GM18951 (cell line): ENCODE results near the gene C2orf68.
"Not testable (repeated sequence)": the region's sequence is repeated elsewhere in the genome, so short reads cannot be mapped to it uniquely, and the experiment has no call there.

Source experiments
- POLR2A ChIP-seq: IDR thresholded peaks from 4 replicates; pipeline ENCODE4 v1.6.1; 2011; ENCODE audit warnings: mild to moderate bottlenecking; ENCODE audit not compliant: insufficient read length, insufficient read depth; ENCODE audit errors: extremely low read depth
- in situ Hi-C: fragments of 300-500 bp; cut with MboI; formaldehyde crosslinking; loops from one replicate; pipeline ENCODE4 v1.12.0; 2022; ENCODE audit warnings: low sequenced_read_pairs, mixed read lengths, inconsistent platforms; ENCODE audit not compliant: unreplicated experiment

Gene C2orf68

DNA sequence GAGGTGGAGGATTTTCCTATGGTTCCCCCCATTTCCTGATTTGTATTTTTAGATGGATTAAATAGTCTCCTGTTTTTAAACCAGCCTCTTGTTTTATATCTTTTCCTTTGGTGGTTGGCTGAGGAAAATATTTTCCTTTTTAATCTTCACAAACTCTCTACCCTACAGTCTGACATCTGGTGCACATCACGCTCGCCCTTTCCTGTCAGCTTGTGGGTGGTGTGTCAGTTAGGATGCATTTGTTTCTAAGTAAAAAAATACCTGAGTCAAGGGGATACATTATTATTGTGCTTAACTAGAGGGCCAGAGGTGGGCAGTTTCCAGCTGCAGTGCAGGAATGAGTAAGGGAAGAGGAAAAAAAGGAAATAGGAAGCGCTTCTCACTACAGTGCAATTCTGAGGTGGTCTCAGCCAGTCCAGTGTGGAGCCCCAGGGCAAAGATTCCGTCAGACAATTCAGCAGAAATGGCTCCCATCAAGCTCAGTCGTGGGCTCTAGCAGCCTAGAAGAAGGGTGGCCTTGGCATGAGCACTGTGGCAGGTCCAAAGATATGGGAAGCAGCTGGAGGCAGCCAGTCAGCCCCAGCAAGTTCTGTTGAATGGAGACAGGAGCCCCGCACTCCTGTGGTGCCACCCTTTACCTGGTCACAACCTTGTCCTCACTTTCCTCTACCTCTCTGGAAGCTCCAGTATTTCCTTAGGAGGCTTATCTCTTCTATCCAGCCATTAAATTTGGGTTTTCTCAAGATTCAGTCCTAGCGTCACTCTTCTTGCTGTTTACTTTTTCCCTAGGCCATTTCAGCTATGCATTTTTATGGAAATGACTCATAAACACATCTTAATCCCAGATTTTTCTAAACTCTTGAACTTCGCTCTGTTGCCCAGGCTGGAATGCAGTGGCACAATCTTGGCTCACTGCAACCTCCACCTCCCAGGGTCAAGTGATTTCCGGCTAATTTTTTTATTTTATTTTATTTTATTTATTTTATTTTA, 37.6 kb upstream of the C2orf68 start:
- in situ Hi-C loops, result no loop called here
- no peak for TF ChIP-seq POLR2A

DNA sequence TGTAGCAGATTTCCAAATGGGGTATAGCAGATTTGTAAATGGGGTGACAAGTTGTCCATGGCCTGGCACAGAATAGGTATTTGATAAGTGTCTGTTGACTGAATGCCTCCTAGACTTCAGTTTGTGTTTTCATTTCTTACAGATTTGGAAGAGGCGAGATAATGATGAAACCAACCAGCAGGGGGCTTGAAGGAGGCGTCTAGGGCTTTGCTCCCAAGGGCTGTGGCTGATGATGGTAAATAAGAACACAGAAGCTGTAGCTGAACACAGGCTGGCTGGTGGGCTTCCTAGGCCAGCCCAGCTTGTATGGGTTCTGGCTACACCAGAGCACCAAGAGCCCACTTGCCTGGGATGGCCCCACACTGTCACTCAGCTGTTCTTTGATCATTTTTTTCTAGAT, 36.8 kb upstream of the C2orf68 start:
- in situ Hi-C loops, result no loop called here
- TF ChIP-seq POLR2A, result no peak

DNA sequence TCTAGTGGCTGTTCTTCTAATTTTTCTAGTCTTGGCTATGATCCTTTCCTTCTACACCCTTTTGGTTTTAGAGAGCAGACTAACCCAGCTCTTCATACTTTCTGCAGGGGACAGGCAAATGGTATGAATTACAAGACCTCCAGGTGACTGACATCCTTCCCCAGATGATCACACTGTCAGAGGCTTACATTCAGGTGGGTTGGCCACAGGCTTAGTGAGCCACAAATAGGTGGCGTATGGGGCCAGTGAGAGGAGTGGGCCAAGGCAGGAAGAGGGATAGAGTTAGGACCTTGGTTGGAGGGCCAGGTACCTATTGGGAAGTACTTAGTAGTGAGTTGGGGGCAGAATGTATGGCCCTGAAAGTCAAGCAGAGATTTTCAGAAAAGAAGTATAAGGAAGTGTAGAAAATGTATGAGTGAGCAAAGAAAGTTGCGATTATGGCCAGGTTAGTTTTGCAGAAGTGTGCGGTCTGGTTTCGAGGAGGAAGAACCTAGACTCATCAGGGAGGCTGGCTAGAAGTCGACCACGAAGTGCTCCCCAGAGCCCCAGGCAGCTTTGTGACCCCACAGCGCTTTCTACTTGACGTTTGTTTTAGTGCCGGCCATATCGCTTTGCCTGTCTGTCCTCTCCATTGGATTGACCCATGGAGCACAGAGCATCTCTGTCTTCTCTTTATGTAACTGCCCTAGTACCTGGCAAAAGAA, 36.1 kb upstream of the C2orf68 start:
- no peak for TF ChIP-seq POLR2A
- in situ Hi-C loops, result no loop called here

DNA sequence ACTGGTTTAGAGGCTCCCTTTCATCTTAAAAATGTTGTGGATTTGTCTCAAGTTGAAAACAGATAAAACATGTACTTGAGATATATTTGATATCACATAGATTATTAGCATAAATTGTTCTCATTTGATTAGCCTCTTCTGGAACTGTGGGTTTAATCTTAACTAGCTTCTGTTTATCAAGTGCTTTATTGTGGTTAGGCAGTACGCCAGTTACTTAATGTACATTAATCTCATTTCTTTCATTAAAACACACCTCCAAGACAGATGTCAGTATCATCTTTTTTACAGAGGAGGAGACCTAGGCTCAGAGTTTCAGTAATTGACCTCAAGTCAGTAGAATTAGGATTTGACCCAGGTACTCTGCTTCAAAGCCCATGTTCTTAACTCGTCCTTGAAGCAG, 34.3 kb upstream of the C2orf68 start:
- in situ Hi-C loops, result no loop called here

DNA sequence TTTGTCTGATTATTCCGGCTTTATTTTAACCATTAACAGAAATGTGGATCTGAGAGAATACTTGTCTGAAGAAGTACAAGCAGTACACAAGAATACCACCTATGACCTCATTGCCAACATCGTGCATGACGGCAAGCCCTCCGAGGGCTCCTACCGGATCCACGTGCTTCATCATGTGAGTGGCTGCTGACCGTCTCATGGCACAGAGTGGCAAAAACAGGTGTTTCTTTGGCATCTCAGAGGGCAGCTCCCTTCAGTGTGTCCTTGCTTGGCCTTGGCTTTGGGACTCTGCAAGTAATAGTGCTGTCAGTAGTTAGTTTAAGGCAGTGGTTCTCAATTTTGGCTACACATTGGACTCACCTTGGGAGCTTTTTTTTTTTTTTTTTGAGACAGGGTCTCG, 33.0 kb upstream of the C2orf68 start:
- in situ Hi-C loops, result no loop called here
- no peak for TF ChIP-seq POLR2A

More for the DNA sequence above, 34.3 kb upstream of the C2orf68 start:
- TF ChIP-seq POLR2A, result no peak

DNA sequence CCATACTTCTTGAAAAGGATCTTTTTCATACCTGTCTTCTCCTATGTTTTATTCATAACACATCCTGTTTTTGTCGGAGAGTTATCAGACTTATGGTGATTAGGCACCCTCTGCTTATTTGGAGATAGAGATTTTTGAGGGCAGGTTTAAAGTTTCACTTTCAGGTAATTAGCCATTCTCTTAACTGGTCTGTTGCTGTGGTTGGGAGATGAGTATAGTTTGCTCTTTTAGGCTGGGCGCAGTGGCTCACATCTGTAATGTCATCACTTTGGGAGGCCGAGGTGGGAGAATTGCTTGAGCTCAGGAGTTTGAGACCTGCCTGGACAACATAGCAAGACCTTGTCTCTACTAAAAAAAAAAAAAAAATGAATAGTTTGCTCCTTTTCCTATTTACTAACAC, 30.9 kb upstream of the C2orf68 start:
- in situ Hi-C loops, result no loop called here
- no peak for TF ChIP-seq POLR2A

DNA sequence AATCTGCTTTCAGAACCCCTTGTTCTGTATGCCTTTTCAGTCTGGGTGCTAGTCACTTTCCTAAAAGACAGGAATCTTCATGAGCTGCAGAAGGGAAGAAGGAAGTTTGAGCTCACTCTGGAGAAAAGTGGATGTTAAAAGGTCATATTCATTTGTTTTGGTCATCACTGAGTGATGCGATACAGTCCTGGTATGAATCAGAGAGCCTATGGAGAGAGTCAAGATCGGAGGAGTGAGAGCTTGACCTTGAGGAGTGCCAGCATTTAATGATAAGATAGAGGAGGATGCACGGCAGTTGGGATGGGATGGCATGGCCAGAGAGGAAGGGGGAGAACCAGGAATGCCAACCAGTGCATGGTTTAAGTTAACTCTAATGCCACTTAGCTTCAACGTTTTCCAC, 23.8 kb upstream of the C2orf68 start:
- no peak for TF ChIP-seq POLR2A
- in situ Hi-C loops, result no loop called here

DNA sequence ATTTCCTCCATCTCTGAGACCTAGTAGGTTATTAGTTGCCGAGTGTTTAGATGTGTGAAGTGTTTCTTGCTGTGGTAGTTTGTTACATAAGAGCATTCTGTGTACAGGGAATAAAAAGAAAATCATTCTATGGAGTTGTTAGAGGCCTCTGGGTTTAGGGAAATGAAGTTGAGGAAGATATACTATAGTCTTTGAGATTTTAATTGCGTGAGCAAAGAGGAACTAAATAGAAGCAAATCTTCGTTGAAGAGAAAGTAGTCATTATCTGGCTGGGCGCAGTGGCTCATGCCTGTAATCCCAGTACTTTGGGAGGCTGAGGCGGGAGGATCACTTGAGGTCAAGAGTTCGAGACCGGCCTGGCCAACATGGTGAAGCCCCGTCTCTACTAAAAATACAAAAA, 23.1 kb upstream of the C2orf68 start:
- in situ Hi-C loops, result no loop called here

DNA sequence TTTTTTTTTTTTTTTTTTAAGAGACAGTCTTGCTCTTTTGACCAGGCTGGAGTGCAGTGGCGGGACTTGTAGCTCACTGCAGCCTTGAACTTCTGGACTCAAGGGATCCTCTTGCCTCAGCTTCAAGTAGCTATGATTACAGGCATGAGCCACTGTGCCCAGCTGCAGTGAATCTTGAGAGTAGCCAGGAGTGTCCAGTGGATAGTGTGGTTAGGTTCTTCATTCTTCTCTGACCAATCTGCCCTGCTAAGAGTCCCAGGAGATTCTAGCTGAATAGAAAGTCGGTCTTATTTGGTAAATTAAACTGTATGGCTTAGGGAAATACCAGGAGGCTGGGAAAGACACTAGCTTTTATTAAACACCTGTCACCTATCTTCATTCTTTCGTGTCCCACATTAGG, 19.4 kb upstream of the C2orf68 start:
- in situ Hi-C loops, result no loop called here
- no peak for TF ChIP-seq POLR2A

More for the DNA sequence above, 23.1 kb upstream of the C2orf68 start:
- TF ChIP-seq POLR2A, result no peak

DNA sequence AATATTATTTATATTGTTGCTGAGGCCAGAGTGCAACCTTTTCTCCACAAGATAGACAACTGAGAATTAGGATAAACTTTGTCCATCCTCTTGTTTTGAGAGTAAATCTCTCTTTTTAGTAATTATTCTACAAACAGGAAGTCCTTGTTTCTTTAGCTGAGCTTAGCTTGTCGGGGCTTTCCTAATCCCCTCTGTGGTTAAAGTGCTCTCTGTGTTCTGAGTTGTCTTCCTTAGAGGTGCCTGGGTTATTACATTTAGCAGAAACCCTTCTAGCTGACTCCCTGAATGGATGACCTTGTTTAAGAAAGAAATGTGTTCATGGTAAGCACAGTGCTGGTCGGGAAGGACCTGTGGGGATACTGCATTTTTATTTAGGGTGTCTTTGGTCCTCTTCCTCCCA, 16.8 kb upstream of the C2orf68 start:
- in situ Hi-C loops, result no loop called here
- no peak for TF ChIP-seq POLR2A

DNA sequence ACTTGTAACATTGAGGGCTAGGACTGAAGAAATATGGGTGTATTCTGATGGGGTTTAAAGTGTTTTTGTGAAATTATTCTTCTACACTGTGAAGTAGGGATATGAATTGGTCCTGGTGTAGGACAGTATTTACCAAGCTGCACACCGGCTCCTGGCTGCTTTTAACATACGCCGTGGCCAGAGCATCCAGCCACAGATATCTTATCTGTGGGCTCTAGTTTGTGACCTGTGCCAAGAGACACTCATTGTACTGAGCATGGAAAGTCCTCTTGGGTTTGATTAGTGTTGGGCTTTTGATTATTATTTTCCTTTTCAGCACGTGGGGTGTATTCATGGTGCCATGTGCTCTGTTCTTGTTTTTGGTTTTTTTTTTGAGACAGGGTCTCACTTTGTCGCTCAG, 12.1 kb upstream of the C2orf68 start:
- TF ChIP-seq POLR2A, result no peak
- in situ Hi-C loops, result no loop called here

DNA sequence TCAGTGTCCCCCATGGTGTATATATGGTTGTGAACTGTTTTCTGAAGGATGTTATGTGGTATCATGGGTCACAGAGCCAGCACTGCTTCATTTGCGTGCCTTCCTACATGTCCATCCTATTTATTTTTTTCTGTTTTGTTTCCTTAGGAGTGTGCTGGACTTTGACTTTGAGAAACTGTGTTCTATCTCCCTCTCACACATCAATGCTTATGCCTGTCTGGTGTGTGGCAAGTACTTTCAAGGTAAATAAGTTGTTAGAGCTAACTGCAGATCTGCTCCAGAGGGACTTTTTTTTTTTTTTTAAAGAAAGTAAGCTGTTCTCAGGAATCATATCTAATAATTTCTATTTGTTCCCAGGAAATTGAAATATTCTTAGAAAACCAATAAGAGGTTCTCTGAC, 9.5 kb upstream of the C2orf68 start:
- in situ Hi-C loops, result no loop called here
- TF ChIP-seq POLR2A, result no peak

DNA sequence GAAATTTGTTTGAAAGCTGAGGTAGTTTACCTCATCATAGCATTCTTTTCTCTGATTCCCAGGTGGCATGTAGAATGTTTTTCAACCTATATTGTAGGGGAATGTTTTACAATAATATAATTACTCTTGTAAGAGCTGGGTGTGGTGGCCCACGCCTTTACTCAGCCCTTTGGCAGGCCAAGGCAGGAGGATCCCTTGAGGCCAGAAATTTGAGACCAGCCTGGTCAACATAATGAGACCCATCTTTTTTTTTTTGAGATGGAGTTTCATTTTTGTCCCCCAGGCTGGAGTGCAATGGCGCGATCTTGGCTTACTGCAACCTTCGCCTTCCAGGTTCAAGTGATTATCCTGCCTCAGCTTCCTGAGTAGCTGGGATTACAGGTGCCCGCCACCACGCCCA, 7.8 kb upstream of the C2orf68 start:
- no peak for TF ChIP-seq POLR2A
- in situ Hi-C loops, result no loop called here

DNA sequence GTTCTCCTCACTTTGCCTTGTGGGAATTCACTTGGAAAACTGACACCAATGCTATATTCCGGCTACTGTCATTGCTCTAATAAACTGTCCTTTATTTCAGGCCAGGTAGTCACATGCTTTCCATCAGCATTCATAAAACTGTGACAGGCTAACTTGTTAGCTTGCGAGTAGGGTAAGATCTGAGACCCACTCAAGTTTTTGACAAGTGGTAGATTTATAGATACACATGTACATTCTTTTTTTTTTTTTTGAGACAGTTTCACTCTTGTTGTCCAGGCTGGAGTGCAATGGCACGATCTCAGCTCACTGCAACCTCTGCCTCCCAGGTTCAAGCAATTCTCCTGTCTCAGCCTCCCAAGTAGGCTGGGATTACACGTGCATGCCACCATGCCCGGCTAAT, 5.9 kb upstream of the C2orf68 start:
- in situ Hi-C loops, result not testable (repeated sequence)

DNA sequence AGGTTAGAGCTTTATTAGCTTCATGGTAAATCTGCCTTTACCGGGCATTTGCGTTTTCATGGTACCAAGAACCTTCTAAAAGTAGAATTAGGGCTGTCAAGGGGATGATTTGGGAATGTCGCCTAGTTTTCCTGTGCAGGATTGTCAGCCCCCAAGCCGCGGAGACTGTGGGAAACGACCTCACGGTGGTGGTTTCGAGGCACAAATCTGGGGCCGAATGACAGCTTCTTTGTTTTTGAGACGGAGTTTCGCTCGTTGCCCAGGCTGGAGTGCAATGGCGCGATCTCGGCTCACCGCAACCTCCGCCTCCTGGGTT, 3.5 kb upstream of the C2orf68 start:
- TF ChIP-seq POLR2A, result no peak
- in situ Hi-C loops, result no loop called here

DNA sequence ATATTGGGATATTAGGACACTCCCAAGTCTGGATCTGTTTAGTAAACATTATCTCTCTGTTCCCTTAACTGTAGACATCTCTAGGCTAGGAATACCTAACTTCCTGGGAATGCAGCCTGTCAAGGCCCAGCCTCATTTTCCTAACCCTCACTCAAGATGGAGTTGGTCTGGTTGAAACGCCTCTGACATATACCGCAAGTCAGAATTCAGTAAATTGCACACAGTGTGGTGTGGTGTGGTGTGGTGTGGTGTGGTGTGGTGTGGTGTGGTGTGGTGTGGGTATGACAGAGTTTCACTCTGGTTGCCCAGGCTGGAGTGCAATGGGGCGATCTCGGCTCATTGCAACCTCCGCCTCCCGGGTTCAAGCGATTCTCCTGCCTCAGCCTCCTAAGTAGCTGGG, 2.9 kb upstream of the C2orf68 start:
- in situ Hi-C loops, result not testable (repeated sequence)
